Epithelial cell of alveolus of lung (primary cell): ENCODE results near the gene SLC27A1. TPM values are rescaled to one million over a fixed set of nuclear protein-coding genes. Genes with fewer than 3 reads are reported as not detected.

Experiments used
- total RNA-seq: library from RNA; depleted of rRNA; stranded (reverse); fragments of >200 nt; gene quantifications from 2 replicates; pipeline ENCODE4 v1.2.1, GENCODE V29; 2015

The SLC27A1 gene
- total RNA-seq, result 10.5 and 25.4 TPM in 2 replicates

DNA sequence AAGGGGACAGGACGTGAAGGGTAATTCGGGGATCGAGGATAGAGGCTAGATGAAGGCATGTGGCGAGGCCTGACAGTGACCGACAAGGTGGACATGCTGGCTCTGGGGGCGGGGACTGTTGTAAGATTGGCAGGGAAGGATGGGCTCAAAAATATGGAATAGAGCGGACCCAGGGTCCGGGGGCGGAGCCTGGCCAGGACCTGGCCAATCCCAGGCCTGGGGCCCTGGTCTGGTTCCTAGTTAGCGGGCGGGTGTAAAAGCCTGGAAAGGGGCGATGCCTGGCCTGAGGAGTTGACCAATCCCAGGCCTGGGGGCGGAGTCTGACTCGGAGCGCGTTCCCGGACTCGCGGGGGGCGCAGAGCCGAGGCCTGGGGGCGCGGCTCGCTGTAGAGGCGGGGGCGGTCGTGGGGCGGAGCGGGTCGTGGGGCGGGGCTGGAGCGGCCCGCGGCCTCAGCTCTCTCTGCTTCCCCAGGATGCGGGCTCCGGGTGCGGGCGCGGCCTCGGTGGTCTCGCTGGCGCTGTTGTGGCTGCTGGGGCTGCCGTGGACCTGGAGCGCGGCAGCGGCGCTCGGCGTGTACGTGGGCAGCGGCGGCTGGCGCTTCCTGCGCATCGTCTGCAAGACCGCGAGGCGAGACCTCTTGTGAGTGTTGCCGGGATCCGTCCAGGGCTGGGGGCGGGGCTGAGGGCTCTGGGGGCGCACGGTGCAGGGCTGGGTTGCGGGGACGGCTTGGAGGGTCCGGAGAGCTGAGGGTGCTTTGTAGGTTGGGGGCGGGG, at the start of gene SLC27A1:
Gene SLC27A1, plus strand, starts transcription at position 457 of the 774 bp plus-strand sequence. Its CDS starts 17 bp downstream, at position 474.

DNA sequence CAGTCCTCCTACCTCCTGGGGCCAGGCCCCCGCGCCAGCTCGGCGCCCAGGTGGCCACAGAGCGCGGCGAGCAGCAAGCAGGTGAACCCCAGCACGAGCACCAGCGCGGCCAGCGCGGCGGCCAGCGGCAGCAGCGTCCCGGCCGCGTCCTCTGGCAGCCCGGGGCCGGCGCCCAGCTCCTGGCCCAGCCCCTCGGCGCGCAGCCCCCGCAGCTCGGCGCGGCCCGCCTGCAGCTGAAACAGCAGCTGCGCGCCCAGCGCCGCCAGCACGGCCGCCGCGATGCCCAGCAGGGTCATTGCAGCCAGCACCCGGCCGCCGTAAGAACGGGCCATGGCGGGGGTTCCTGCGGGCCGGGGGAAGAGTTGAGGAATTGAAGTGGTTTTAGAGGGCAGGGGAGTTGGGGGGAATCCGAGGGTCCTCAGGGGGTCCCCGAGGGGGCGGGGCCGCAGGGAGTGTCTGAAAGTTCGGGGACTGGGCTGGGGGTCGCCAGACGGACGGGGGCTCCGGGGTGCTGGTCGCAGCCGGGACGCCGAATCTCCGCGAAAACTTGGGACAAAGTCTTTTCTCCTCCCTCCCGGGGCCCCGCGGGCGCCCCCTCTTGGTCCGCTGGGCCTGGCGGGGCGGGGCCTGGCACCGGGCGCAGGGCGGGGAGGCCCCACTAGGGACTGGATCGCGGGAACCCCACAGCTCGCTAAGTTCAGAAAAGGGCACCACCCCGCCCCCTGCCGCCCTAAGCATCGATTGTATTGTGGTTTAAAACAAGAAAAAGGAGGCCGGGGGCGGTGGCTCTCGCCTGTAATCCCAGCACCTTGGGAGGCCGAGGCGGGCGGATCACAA, 22.0 kb upstream of the SLC27A1 start, which contains the start of gene TMEM221:
Gene TMEM221, minus strand, starts transcription at position 538 of the 837 bp plus-strand sequence. Its CDS starts 206 bp downstream, at position 332.

DNA sequence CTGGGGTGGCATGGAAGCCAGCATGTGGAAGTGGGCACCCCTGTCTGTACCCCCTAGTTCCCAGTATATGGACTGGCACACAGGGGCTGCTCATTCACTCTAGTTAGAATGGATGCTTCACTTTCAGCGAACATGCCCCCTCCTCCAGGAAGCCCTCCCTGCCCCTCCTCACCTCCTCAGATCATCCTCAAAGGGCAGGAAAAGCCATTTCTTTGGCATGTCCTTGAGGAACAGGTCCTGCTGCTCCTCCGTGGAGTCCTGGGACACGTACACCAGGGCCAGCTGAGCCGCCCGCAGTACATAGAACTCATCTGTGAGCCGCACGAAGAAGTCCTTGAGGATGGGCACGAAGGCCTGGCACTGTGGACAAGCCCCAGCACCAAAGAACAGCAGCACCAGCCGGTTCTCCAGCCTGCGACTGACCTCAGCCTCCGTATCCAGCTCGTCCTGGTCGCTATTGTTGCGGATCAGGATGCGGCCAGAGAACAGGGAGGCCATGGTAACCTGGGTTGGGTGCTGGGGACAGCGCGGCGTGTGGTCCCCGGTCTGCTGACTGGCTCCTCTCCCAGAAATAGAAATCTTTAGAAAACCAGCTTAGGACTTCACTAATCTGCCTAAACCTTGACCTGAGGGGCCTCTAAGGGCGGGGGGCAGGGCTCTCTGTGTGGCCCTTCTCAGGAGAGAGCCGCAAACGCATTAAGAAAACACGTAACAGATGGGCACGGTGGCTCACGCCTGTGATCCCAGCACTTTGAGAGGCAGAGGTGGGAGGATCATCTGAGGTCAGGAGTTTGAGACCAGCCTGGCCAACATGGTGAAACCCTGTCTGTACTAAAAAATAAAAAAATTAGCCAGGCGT, 9.7 kb upstream of the SLC27A1 start, which contains the start of gene NXNL1:
Gene NXNL1, minus strand, starts transcription at position 555 of the 859 bp plus-strand sequence. Its CDS starts 57 bp downstream, at position 498.

DNA sequence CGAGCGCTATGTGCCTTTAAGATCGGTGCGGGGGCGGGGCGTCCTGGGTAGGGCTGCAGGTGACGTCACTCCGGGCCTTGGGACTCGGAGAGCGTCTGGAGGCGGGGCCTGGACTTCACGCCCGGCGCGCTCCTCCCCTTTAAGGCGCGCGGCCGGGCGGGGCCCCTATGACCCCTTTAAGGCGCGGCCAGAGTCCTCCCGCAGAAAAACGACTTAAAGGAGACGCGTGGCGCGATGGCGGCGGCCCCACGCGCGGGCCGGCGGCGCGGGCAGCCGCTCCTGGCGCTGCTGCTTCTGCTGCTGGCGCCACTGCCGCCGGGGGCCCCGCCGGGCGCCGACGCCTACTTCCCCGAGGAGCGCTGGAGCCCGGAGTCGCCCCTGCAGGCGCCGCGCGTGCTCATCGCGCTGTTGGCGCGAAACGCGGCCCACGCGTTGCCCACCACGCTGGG, 85.2 kb downstream of the SLC27A1 start, which contains the start of gene COLGALT1:
Gene COLGALT1, plus strand, starts transcription at position 170 of the 449 bp plus-strand sequence. Its CDS starts 65 bp downstream, at position 235.

Other genes starting within 250 kb of the SLC27A1 start
- gene OCEL1, start 244.3 kb upstream of the SLC27A1 start, total RNA-seq, result 20.2 and 28.4 TPM in 2 replicates
- gene NR2F6, start 224.6 kb upstream of the SLC27A1 start, total RNA-seq, result 76.9 and 86.4 TPM in 2 replicates
- 0.26 TPM in 1 of 2 replicates, not detected in the other for gene USHBP1, start 205.8 kb upstream of the SLC27A1 start, total RNA-seq
- 70.1 and 93.5 TPM in 2 replicates for gene BABAM1, start 203.1 kb upstream of the SLC27A1 start, total RNA-seq
- gene ANKLE1, start 188.6 kb upstream of the SLC27A1 start, total RNA-seq, result 0.39 and 0.96 TPM in 2 replicates
- gene ABHD8, start 167.1 kb upstream of the SLC27A1 start, total RNA-seq, result 16.2 and 40.7 TPM in 2 replicates
- 48.2 and 57.6 TPM in 2 replicates for gene MRPL34, start 164.7 kb upstream of the SLC27A1 start, total RNA-seq
- gene DDA1, start 161.0 kb upstream of the SLC27A1 start, total RNA-seq, result 18.8 and 22.9 TPM in 2 replicates
- gene ANO8, start 135.7 kb upstream of the SLC27A1 start, total RNA-seq, result 4.3 and 5.6 TPM in 2 replicates
- 11.2 and 18.1 TPM in 2 replicates for gene GTPBP3, start 133.0 kb upstream of the SLC27A1 start, total RNA-seq
- 1.3 TPM in 1 of 2 replicates, not detected in the other for gene PLVAP, start 93.2 kb upstream of the SLC27A1 start, total RNA-seq
- gene CCDC194, start 76.3 kb upstream of the SLC27A1 start, total RNA-seq, result not detected in 2 replicates
- 2.8 and 6.7 TPM in 2 replicates for gene BST2, start 64.9 kb upstream of the SLC27A1 start, total RNA-seq
- 91.5 and 97.4 TPM in 2 replicates for gene MVB12A, start 50.5 kb upstream of the SLC27A1 start, total RNA-seq
- 0.13 and 0.64 TPM in 2 replicates for gene TMEM221, start 21.9 kb upstream of the SLC27A1 start, total RNA-seq
- gene NXNL1, start 9.6 kb upstream of the SLC27A1 start, total RNA-seq, result not detected in 2 replicates
- gene PGLS, start 41.1 kb downstream of the SLC27A1 start, total RNA-seq, result 97.4 and 107 TPM in 2 replicates
- gene COLGALT1, start 85.1 kb downstream of the SLC27A1 start, total RNA-seq, result 89.3 and 209 TPM in 2 replicates
- gene UNC13A, start 217.8 kb downstream of the SLC27A1 start, total RNA-seq, result 0.08 and 2.5 TPM in 2 replicates
- 39.2 and 48.3 TPM in 2 replicates for gene MAP1S, start 249.0 kb downstream of the SLC27A1 start, total RNA-seq